Posterior vena cava (tissue), 2 donors: ENCODE data around the gene PLA2G12A. TPM values are rescaled to one million over a fixed set of nuclear protein-coding genes. Genes with fewer than 3 reads are reported as not detected.
"Not testable (repeated sequence)": the region's sequence is repeated elsewhere in the genome, so short reads cannot be mapped to it uniquely, and the experiment has no call there.

Experiments
- DNase-seq: peaks from one replicate; pipeline ENCODE4 v3.0.0-alpha.2; 2020; ENCODE audit warnings: low spot score
- intact Hi-C, 2 donors: fragments of 100-400 bp; cut with DNase I; formaldehyde crosslinking; loops; one replicate each; pipeline versions ENCODE4 v1.14.1 to v1.14.2; 2022 to 2023
- total RNA-seq, 2 donors: library from RNA; stranded (reverse); fragmentation: NEBNext Ultra II Directional; extraction: Animal tissue kit (Norgen Biotek cat#: 25700); gene quantifications; one replicate each; pipeline ENCODE4 v1.2.1, GENCODE V29; 2021
- donor health status: DM: yes; HTN: yes; CAD: no.
- donor health status: DM: yes; HTN: yes; CAD: no.

Gene PLA2G12A
- total RNA-seq, 2 donors from 2014 or later: 26.9 to 31.9 TPM

DNA sequence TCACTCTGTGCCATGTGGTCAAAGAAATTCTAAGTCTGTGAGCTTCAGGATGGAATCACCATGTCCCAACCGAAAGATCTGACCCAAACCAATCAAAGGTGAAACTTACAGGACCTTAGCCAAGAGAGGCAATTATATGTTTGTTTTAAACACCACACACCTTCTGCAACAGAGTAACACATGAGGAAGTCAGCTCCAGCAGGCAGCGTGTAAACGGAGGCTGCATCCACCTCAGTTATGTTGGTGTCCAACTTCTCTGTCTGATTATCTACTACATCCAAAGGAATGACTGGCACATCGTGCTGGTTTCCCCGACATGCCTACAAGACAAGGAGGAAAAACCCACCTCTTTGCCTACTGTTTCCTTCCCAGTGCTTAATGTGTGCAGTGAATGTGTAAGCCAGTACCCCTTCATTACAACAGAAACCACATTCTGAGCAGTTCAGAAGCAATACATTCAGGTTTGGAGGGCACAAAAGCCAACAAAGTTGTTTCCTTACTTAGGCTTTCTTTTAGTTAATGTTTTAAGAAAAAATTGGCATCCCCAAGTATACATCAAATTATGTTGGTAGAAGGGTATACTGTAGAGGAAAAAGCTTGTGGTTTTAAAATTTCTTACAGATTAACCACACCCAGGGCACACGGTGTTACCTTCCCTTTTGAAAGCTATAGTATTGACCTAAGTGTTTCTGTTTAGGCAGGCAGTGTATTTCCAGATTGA is 39.0 kb downstream of the PLA2G12A start:
- intact Hi-C loops: no loop called here
- no peak for DNase-seq

DNA sequence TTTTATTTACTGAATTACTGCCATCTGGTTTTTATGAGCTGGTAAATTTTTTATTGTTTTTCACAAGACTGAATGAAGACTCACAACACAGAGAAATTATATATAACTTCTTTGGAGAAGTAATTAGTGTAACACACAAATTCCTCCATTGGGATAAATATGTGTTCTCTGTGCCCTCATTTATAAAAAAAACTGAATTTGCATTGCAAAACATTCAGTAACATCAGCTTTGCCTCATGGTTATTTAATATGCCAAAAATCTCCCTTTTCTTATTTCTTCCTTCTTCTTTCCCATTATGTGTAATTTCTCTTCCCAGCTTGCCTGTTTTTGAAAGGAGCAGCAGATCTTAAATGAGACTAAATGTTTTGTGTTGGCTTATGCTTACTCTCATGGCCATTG is 45.1 kb downstream of the PLA2G12A start:
- DNase-seq: no peak
- intact Hi-C loops: no loop called here

DNA sequence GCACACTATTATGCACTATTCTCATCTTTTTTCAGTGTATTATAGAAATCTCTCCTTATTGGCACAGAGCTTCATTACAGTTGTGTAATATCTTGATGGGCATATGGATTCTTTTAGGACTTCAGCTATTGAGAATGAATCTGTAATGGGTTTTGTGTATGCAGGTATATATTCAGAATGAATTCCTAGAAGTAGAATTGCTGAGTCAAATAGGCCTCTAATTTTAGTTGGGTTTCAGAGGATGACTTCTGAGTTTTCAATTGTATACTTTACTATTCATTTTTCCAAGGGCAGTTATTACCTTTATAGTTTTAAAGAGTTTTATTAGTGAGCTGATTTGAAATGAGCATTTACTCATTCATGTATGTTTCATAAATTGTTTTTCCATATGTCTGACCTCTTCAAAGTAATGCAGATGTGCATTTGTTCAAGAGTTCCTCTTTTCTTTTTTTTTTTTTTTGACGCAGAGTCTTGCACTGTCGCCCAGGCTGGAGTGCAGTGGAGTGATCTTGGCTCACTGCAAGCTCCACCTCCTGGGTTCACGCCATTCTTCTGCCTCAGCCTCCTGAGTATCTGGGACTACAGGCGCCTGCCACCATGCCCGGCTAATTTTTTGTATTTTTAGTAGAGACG is 46.1 kb downstream of the PLA2G12A start:
- no peak for DNase-seq
- intact Hi-C loops: no loop called here

DNA sequence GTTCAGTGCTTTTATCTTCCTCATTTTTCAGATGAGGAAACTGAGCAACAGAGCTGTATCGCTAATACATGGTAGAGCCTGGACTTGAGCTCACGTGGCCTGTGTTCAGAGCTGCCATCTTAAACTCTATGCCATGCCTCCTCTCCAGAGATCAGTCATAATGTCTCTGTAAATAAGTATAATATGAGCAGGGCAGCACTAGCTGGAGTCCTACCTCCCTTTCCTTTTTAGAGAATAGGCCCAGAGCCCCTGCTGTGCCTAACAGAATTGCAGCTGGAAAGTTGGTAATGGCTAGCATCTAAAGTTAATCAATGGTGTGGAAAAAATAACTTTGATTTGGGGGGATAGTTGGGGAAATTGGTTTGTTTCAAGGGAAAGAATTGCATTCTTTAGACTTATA is 47.0 kb downstream of the PLA2G12A start:
- intact Hi-C loops: no loop called here

DNA sequence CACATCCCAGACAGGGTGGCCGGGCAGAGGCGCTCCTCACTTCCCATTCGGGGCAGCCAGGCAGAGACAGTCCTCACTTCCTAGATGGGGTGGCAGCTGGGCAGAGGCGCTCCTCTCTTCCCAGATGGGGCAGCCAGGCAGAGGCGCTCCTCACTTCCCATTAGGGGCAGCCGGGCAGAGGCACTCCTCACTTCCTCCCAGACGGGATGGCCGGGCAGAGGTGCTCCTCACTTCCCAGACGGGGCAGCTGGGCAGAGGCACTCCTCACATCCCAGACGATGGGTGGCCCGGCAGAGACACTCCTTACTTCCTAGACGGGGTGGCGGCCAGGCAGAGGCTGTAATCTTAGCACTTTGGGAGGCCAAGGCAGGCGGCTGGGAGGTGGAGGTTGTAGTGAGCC is 50.9 kb downstream of the PLA2G12A start:
- DNase-seq, intact Hi-C loops: not testable (repeated sequence)

More for the DNA sequence above, 47.0 kb downstream of the PLA2G12A start:
- no peak for DNase-seq

DNA sequence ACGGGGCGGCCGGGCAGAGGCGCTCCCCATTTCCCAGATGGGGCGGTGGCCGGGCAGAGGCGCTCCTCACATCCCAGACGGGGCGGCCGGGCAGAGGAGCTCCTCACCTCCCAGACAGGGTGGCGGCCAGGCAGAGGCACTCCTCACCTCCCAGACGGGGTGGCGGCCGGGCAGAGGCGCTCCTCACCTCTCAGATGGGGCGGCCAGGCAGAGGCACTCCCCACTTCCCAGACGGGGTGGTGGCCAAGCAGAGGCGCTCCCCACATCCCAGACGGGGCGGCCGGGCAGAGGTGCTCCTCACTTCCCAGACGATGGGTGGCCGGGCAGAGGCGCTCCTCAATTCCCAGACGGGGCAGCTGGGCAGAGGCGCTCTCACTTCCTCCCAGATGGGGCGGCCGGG is 51.4 kb downstream of the PLA2G12A start:
- intact Hi-C loops, DNase-seq: not testable (repeated sequence)

DNA sequence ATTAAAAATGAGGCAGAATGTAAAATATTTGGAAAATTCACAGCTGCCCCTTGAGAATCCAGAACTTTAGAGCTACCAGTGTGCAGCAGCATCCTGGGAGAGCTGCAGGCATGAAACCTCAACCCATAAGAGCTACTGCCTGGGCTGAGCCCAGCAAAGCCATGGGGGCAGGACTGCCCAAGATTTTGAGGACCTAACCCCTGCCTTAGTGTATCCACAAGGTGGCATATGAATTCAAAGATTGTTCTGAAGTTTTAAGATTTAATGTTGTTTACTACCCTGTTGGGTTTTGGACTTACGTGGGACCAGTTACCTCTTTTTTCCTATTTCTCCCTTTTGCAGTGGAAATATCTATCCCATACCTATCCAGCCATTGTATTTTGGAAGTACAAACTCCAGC is 53.0 kb downstream of the PLA2G12A start:
- no peak for DNase-seq
- intact Hi-C loops: no loop called here

DNA sequence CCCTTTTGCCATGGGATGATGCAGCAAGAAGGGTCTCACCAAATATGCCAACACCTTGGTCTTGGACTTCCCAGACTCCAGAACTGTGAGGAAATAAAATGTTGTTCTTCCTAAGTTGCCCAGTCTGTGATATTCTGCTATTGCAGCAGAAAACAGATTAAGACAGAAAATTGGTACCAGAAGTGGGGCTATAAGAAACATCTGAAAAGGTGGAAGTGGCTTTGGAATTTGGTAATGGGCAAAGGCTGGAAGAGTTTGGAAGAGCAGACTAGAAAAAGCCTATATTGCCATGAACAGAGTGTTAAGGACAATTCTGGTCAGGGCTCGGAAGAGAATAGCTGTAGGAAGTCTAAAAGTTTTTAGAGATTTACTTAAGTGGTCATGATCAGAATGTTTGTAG is 54.0 kb downstream of the PLA2G12A start:
- DNase-seq: no peak

DNA sequence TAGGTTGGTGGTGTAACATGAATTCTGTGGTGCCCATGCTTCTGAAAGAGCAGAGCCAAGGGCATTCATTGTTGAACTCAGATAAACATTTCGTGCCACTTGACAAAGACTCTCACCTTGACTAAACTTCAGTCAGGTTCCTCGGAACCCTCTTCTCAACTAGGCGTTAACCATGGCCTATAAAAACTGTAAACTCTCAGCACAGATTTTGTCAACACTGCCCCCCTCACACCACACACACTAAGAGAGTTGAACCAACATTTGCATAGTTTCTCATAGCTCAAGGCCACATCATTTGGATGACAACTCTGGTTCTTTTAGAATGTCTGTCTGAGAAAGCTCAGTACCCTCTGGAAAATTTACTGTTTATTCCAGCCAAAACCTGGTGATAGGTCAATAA is 54.7 kb downstream of the PLA2G12A start:
- intact Hi-C loops: no loop called here
- no peak for DNase-seq

More for the DNA sequence above, 54.0 kb downstream of the PLA2G12A start:
- intact Hi-C loops: no loop called here

DNA sequence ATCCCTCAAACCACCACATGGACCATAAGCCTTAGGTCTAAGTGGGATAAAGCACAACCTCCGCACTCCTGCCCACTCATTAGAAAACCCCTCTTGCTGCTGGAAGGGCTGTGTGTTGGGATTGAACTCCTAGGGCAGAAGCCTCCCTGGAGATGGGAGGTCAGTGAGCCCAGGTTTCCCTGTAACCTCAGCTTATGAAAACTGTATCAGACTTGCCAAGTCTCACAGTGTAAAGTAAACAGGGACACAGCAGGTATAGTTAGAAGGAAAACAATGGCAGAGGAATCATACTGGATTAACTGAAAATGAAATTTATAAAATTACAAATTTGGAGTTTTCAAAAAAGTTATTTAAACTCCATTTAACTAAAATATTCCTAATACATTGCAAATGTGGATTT is 56.6 kb downstream of the PLA2G12A start:
- no peak for DNase-seq
- intact Hi-C loops: no loop called here

DNA sequence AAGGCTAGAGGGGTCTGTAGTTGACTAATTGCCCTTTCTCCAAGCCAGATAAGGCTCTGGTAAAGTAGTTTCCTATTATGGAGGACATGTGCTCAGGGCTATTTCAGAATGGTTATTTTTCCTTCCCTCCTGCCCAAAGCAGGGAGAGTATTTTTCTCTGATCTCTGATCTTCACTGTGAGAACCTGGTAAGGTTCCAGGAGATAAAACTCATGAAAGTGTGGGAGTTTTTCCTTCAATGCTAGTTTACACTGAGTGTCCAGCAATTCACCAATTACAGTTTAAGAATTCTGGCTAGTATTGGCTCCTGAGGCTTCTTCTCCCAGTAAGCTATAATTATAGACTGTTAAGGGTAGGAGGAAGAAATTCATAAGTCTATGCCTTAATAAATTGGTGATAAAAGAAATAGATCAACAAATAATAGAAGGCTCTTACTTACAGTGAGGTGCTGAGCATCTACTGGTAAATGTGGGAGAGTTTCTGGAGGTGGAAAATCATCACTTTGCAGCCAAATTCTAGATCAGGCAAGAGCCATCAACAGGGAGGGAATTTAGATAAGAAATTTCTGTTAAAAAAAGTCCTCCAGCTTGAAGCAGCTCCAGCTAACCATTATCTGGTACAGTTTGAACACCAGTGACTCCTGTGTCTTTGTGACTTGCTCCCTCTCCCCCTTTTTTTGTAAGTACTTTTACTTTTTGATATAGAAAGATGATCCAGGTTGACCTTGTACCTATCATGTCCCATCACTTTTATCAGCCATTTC is 57.5 kb downstream of the PLA2G12A start:
- intact Hi-C loops: no loop called here
- no peak for DNase-seq

DNA sequence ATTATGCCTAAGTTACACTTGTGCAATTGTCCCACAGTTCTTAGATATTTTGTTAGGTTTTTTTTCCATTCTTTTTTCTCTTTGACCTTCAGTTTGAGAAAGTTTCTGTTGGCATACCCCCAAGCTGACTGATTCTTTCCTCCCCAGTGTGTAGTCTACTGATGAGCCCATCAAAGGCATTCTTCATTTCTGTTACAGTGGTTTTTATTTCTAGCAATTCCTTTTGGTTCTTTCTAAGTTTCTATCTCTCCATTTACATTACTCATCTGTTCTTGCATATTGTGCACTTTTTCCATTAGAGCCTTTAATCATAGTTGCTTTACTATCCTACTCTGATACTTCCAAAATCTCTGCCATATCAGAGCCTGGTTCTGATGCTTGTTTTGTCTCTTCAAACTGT is 58.5 kb downstream of the PLA2G12A start:
- no peak for DNase-seq
- intact Hi-C loops: no loop called here

DNA sequence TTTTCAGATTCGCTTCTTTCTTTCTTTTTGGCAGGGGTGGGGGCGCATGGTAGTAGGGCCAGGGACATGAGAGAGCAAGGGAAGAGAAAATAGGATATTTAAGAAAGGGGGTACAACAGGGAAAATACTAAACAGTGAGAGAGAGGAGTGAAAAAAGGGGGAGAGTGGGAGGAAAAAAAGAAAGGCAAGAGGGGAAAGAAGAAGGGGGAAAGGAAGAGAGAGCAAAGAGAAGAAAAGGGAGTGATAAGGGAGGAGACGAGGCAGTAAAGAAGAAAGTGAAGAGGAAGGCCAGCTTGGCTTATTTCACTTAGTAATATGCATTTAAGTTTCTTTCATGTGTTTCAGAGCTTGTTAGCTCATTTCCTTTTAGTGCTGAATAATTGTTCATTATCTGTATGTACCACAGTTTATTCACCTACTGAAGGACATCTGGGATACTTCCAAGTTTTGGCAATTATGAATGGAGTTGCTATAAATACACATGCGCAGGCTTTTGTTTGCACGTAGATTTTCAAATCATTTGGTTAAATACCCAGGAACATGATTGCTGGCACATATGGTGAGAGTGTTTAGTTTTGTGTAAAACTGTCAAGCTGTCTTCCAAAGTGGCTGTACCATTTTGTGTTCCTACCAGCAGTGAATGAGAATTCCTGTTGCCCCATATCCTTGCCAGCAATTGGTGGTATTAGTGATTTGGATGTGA is 63.9 kb downstream of the PLA2G12A start:
- no peak for DNase-seq
- intact Hi-C loops: no loop called here

DNA sequence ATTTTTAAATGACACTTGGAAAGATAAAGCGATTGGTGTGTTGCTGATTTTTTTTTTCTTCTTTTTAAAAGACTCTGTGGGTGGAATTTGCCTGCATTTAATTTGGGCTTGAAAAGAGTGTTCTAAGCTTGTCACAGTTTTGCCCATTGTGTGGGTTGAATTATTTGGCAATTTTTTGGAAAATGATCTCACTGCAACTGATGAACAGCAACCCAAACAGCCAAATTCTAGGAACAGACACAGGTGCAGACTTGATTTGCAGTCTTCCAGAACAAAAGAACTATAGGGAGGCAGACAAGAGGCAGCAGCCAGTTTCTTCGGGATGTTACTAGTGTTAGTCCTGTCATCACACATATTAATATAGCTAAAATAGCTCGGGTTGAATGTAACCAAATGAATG is 67.1 kb downstream of the PLA2G12A start:
- no peak for DNase-seq
- intact Hi-C loops: no loop called here

DNA sequence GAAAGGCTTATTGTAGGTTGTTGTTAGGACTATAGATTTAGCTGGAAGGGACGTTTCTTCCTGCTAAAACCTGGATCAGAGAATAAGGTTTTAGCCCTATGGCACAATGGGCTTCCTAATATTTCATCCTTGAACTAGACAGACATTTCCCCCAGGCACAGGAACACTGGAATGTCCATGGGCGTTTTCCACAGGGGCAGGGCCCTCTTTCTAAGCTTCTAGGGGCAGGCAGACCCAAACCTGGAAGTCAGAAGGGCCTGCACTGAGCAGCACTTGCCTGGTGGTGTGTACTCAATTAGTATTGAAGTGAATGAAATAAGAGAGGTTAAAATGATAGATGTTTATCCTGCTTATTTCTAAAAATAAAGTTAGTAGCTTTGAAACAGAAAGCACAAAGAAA is 67.8 kb downstream of the PLA2G12A start:
- DNase-seq: no peak
- intact Hi-C loops: no loop called here

Other genes starting within 250 kb of the PLA2G12A start
- 10 to 100 TPM; 17.4 to 18.9 TPM for gene MCUB, start 169.8 kb downstream of the PLA2G12A start, total RNA-seq
- 10 to 100 TPM; 10.5 to 11.6 TPM for gene CASP6, start 26.6 kb downstream of the PLA2G12A start, total RNA-seq
- 10 to 100 TPM; 21.1 to 33.9 TPM for gene CFI, start 71.9 kb upstream of the PLA2G12A start, total RNA-seq
- gene GAR1, start 85.7 kb upstream of the PLA2G12A start, total RNA-seq: 10 to 100 TPM in 1 of 2 donors, 1 to 10 TPM in 1; 9.4 to 14.6 TPM
- under 1 TPM; 0.19 to 0.28 TPM for gene RRH, start 97.9 kb upstream of the PLA2G12A start, total RNA-seq
- under 1 TPM; 0.09 to 0.14 TPM for gene LRIT3, start 118.0 kb upstream of the PLA2G12A start, total RNA-seq
- gene EGF, start 182.8 kb upstream of the PLA2G12A start, total RNA-seq: under 1 TPM in 1 of 2 donors, not detected in 1; 0.14 TPM